Trophoblast cell (in vitro differentiated cells and primary cell): ENCODE data around the gene ARID3A.

Experiments used
- DNase-seq, 2 donors: peaks; one replicate each; pipeline ENCODE4 v3.0.0-alpha.2; 2016
- H2AFZ ChIP-seq: 2 replicates; pipeline ENCODE4 v1.6.1; 2013; ENCODE audit warnings: low read length, moderate library complexity, mild to moderate bottlenecking; ENCODE audit not compliant: insufficient read depth, poor library complexity
- H2AK5ac ChIP-seq: 2 replicates; pipeline ENCODE4 v1.6.1; 2013; ENCODE audit warnings: mild to moderate bottlenecking, low read length
- H2BK120ac ChIP-seq: 2 replicates; pipeline ENCODE4 v1.6.1; 2013; ENCODE audit warnings: low read length, mild to moderate bottlenecking, moderate library complexity; ENCODE audit not compliant: insufficient read depth, poor library complexity
- H2BK12ac ChIP-seq: 2 replicates; pipeline ENCODE4 v1.6.1; 2013; ENCODE audit warnings: mild to moderate bottlenecking, low read length, moderate library complexity
- H2BK5ac ChIP-seq: 2 replicates; pipeline ENCODE4 v1.6.1; 2013; ENCODE audit warnings: low read length, low read depth, moderate library complexity, mild to moderate bottlenecking; ENCODE audit not compliant: poor library complexity
- H3K14ac ChIP-seq: 2 replicates; pipeline ENCODE4 v1.6.1; 2013; ENCODE audit warnings: mild to moderate bottlenecking, low read length
- H3K18ac ChIP-seq: 2 replicates; pipeline ENCODE4 v1.6.1; 2013; ENCODE audit warnings: mild to moderate bottlenecking, low read length
- H3K23ac ChIP-seq: 2 replicates; pipeline ENCODE4 v1.6.1; 2013; ENCODE audit warnings: low read length
- H3K27ac ChIP-seq: 2 replicates; pipeline ENCODE4 v1.5.1; 2013; ENCODE audit warnings: low read depth, mild to moderate bottlenecking, inconsistent platforms, low read length, moderate library complexity
- H3K27me3 ChIP-seq: 2 replicates; pipeline ENCODE4 v1.6.1; 2013; ENCODE audit warnings: inconsistent platforms, mild to moderate bottlenecking, low read length, moderate library complexity; ENCODE audit not compliant: insufficient read depth
- H3K36me3 ChIP-seq, 2 experiments: 1 replicate in 1 of 2; 2 replicates in 1 of 2; pipeline ENCODE4 v1.6.1; 2013; ENCODE audit warnings: low read length in 2 of 2, mild to moderate bottlenecking in 2 of 2, moderate library complexity in 1 of 2; ENCODE audit not compliant: insufficient read depth in 2 of 2, control insufficient read depth in 1 of 2
- H3K4ac ChIP-seq: 2 replicates; pipeline ENCODE4 v1.6.1; 2013; ENCODE audit warnings: low read depth, mild to moderate bottlenecking, low read length, moderate library complexity
- H3K4me1 ChIP-seq, 2 experiments: 1 replicate in 1 of 2; 2 replicates in 1 of 2; pipeline ENCODE4 v1.6.1; 2013; ENCODE audit warnings: low read length in 2 of 2, mild to moderate bottlenecking in 2 of 2, moderate library complexity in 1 of 2; ENCODE audit not compliant: insufficient read depth in 2 of 2, control insufficient read depth in 1 of 2
- H3K4me2 ChIP-seq: 2 replicates; pipeline ENCODE4 v1.6.1; 2013; ENCODE audit warnings: inconsistent platforms, mild to moderate bottlenecking, low read length, moderate library complexity
- H3K4me3 ChIP-seq: 2 replicates; pipeline ENCODE4 v1.5.1; 2013; ENCODE audit warnings: mild to moderate bottlenecking, low read depth, low read length, inconsistent platforms
- H3K79me1 ChIP-seq: one replicate; pipeline ENCODE4 v1.6.1; 2013; ENCODE audit warnings: low read length
- H3K79me2 ChIP-seq: 2 replicates; pipeline ENCODE4 v1.6.1; 2013; ENCODE audit warnings: low read length, mild to moderate bottlenecking; ENCODE audit not compliant: control insufficient read depth, insufficient read depth, poor library complexity
- H3K9ac ChIP-seq: 2 replicates; pipeline ENCODE4 v1.6.1; 2013; ENCODE audit warnings: mild to moderate bottlenecking, low read length
- H3K9me3 ChIP-seq: 2 replicates; pipeline ENCODE4 v1.6.1; 2013; ENCODE audit warnings: low read depth, mild to moderate bottlenecking, control low read depth, inconsistent platforms, low read length; ENCODE audit not compliant: insufficient read depth
- H4K12ac ChIP-seq: 2 replicates; pipeline ENCODE4 v1.6.1; 2013; ENCODE audit warnings: low read depth, mild to moderate bottlenecking, low read length, moderate library complexity
- H4K8ac ChIP-seq: 2 replicates; pipeline ENCODE4 v1.6.1; 2013; ENCODE audit warnings: low read depth, mild to moderate bottlenecking, low read length, moderate library complexity
- H4K91ac ChIP-seq: one replicate; pipeline ENCODE4 v1.6.1; 2013; ENCODE audit warnings: low read depth, mild to moderate bottlenecking, low read length, moderate library complexity
- WGBS: extraction: QIAGEN DNeasy Blood & Tissue Kit; methylation state at CpG from one replicate; pipeline ENCODE4 v1.1.7; 2013; ENCODE audit warnings: missing lambda C conversion rate; ENCODE audit not compliant: insufficient read length, insufficient coverage; ENCODE audit errors: extremely low coverage; 5-methylcytosine and 5-hydroxymethylcytosine counted together

ARID3A gene

DNA sequence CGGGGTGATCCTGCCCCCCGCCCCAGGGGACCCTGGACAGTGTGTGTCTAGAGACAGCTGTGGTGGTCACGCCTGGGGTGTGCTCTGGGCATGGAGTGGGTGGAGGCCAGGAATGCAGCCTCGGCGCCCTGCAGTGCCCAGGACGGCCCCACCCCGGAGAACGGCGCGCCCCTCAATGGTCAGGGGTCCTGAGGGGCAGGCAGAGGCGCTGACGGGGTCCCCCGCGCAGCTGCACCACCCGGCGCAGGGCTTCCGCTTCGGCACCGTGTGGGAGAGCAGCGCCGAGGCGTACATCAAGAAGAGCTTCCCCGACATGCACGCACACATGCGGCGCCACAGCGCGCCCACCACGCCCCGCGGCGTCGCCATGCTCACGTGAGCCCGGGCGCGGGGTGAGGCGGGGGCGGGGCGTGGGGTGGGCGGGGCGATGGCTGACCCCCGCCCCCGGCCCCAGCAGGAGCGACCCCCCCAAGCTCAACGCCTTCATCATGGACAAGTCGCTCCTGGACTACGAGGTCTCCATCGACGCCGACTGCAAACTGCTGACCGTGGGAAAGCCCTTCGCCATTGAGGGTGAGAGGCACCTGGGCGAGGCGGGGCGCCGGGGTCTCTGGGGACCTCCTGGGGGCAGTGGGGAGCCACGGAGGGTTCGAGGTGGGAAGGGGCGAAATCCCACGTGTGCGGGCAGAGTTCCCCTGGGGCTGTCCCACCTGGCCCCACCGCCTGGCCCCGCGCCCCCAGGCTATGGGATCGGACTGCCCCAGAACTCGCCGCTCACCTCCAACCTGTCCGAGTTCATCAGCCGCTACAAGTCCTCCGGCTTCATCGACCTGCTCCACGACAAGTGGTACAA lies 81.8 kb downstream of the ARID3A start:
- Histone ChIP-seq H3K79me1 (no peaks in the 10 kb centered on the region), H3K4me1 (no peaks in the 10 kb centered on the region), H2BK5ac (no peak overlapping the region), H3K79me2 (no peaks in the 10 kb centered on the region), H3K27ac (no peak overlapping the region), H3K27me3 (no peaks in the 10 kb centered on the region), H3K4me2 (no peak overlapping the region), H3K9ac (no peak overlapping the region), H3K18ac (no peak overlapping the region), H3K36me3 (peaks cover 39 to 44% of the 10 kb centered on the region in 2 experiments), H3K4me3 (no peak overlapping the region), H3K23ac (no peak overlapping the region), H3K14ac (no peak overlapping the region), H2AK5ac (no peak overlapping the region), H4K12ac (no peak overlapping the region), H2BK12ac (no peak overlapping the region), H2AFZ (no peak overlapping the region), H3K9me3 (peaks cover 2% of the 10 kb centered on the region), H3K4ac (no peak overlapping the region), H2BK120ac (no peak overlapping the region), H4K8ac (no peak overlapping the region), H4K91ac (no peak overlapping the region)
- DNase-seq, result no peak
- WGBS, result no CpG with 5 or more reads among the region's 73 CpGs

- Histone ChIP-seq H3K4me2 (no peak overlapping the region), H3K4me3 (no peak overlapping the region), H3K9ac (no peak overlapping the region), H3K27me3 (no peaks in the 10 kb centered on the region), H3K79me1 (no peaks in the 10 kb centered on the region), H3K23ac (no peak overlapping the region), H3K9me3 (peaks cover 2% of the 10 kb centered on the region), H3K27ac (no peak overlapping the region), H2BK120ac (no peak overlapping the region), H2AK5ac (no peak overlapping the region), H2AFZ (no peak overlapping the region), H3K79me2 (no peaks in the 10 kb centered on the region), H3K14ac (no peak overlapping the region), H3K18ac (no peak overlapping the region), H2BK12ac (no peak overlapping the region), H2BK5ac (no peak overlapping the region), H3K4ac (no peak overlapping the region), H3K36me3 (peaks cover 46 to 52% of the 10 kb centered on the region in 2 experiments), H4K8ac (no peak overlapping the region), H4K12ac (no peak overlapping the region), H4K91ac (no peak overlapping the region), H3K4me1 (no peaks in the 10 kb centered on the region)
- WGBS, result no CpG with 5 or more reads among the region's 45 CpGs
- DNase-seq, result no peak
Observed at GRCh38 chr19:1008268-1009040, 82.6 kb downstream of the ARID3A start.

DNA sequence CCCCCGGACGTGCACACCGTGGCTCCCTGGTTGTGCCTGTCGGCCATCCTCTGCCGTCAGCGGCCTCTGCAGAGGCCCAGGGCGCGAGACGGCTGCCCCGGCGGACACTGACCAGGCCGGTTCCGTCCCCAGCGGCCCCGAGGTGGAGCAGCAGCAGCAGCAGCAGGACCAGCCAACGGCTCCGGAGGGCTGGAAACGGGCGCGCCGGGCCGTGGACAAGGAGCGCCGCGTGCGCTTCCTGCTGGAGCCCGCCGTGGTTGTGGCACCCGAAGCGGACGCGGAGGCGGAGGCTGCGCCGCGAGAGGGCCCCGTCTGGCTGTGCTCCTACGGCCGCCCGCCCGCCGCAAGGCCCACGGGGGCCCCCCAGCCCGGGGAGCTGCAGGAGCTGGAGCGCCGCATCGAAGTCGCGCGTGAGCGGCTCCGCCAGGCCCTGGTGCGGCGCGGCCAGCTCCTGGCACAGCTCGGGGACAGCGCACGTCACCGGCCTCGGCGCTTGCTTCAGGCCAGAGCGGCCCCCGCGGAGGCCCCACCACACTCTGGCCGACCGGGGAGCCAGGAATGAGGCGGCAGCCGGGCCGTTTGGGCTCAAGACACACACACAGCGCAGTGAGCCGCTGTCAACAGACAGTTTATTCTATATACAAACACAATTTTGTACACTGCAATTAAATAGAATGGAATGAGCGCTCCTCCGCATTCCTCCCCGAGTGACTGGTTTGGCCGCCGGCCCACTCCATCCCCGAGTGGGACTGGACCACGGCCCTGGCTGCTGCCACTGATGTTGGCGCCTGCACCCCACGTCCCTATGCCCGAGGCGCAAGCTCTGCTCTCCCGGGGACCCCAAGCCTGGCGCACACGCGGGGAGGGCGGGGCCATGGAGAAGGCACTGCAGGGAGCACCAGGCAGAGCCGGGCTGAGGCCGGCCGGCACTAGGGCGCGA lies 83.5 kb downstream of the ARID3A start:
- Histone ChIP-seq H2AFZ (no peak overlapping the region), H3K27ac (no peak overlapping the region), H2BK5ac (no peak overlapping the region), H4K8ac (no peak overlapping the region), H3K14ac (no peak overlapping the region), H2BK120ac (no peak overlapping the region), H3K4me1 (no peaks in the 10 kb centered on the region), H3K4ac (no peak overlapping the region), H3K36me3 (peaks cover 55 to 60% of the 10 kb centered on the region in 2 experiments), H3K9ac (no peak overlapping the region), H3K18ac (no peak overlapping the region), H2AK5ac (no peak overlapping the region), H4K91ac (no peak overlapping the region), H4K12ac (no peak overlapping the region), H3K9me3 (peaks cover 2% of the 10 kb centered on the region), H3K27me3 (no peaks in the 10 kb centered on the region), H3K4me2 (no peak overlapping the region), H3K4me3 (no peak overlapping the region), H3K23ac (no peak overlapping the region), H2BK12ac (no peak overlapping the region), H3K79me1 (no peaks in the 10 kb centered on the region), H3K79me2 (no peaks in the 10 kb centered on the region)
- peak in 1 of 2 donors; percentile 45 for DNase-seq
- WGBS, result no CpG with 5 or more reads among the region's 92 CpGs

GRCh38 chr19:1009981-1010538 lies 84.2 kb downstream of the ARID3A start:
- Histone ChIP-seq H2BK5ac (no peak overlapping the region), H4K91ac (no peak overlapping the region), H3K79me1 (no peaks in the 10 kb centered on the region), H3K9me3 (no peaks in the 10 kb centered on the region), H2AK5ac (no peak overlapping the region), H3K27me3 (no peaks in the 10 kb centered on the region), H2BK120ac (no peak overlapping the region), H3K4me2 (no peak overlapping the region), H3K79me2 (no peaks in the 10 kb centered on the region), H4K12ac (no peak overlapping the region), H3K14ac (no peak overlapping the region), H4K8ac (no peak overlapping the region), H3K23ac (no peak overlapping the region), H3K27ac (no peak overlapping the region), H3K4me1 (no peaks in the 10 kb centered on the region), H2BK12ac (no peak overlapping the region), H3K9ac (no peak overlapping the region), H3K18ac (no peak overlapping the region), H3K4ac (no peak overlapping the region), H2AFZ (no peak overlapping the region), H3K4me3 (peak overlapping the region; percentile 14), H3K36me3 (peaks cover 61 to 67% of the 10 kb centered on the region in 2 experiments)
- DNase-seq, result no peak
- no CpG with 5 or more reads among the region's 29 CpGs for WGBS
